ENCODE measurements around the gene C18orf54.

- TF ChIP-seq POLR2A (IDR thresholded peaks at IDR 0.05; ENCODE audit: low read depth, low read length) (no peak), EZH2 (IDR thresholded peaks at IDR 0.05; ENCODE audit: borderline replicate concordance, low read depth, low read length, severe bottlenecking) (no peak), MAX (IDR thresholded peaks at IDR 0.05; ENCODE audit: insufficient read depth, insufficient read length) (no peak), POLR2AphosphoS5 (IDR thresholded peaks at IDR 0.05; ENCODE audit: insufficient read depth, low read depth, low read length) (no peak)
These were observed 57.4 kb downstream of the C18orf54 start for GRCh38 chr18:54415086-54415485.

All from endothelial cell of umbilical vein (primary cell).